CD4-positive, alpha-beta T cell treated with Interleukin-21 for 1 hour (primary cell): Measurements from ENCODE around the gene CISD1.
"Not testable (repeated sequence)": the region's sequence is repeated elsewhere in the genome, so short reads cannot be mapped to it uniquely, and the experiment has no call there.

Source experiments
- DNase-seq: peaks from one replicate; pipeline ENCODE4 v3.0.0-alpha.2; 2020

CISD1 gene

GRCh38 chr10:58268946-58269781 lies at the start of gene CISD1:
CISD1 (plus strand) TSS chr10:58269162; CDS start chr10:58269274, 112 bp downstream.
- peak; percentile 97 for DNase-seq

DNA sequence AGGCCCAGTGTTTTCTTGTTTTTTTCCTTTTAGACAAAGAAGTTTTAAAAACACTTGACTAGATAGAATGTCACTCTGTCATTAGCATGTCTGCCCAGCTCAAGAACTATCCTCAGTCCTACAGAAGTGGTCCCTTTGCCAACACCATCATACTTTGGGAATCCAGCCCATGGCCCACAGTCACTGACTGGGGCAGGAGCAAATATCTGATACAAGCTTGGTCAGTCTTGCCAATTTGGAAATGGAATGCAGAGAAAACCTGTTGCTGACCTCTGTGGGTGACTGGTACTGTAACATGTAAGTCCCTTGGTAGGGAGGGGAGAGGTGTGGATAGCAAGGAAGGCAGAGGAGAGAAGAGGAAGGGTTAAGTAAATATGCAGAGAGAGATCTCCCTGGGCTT lies 49.1 kb upstream of the CISD1 start:
- no peak for DNase-seq

DNA sequence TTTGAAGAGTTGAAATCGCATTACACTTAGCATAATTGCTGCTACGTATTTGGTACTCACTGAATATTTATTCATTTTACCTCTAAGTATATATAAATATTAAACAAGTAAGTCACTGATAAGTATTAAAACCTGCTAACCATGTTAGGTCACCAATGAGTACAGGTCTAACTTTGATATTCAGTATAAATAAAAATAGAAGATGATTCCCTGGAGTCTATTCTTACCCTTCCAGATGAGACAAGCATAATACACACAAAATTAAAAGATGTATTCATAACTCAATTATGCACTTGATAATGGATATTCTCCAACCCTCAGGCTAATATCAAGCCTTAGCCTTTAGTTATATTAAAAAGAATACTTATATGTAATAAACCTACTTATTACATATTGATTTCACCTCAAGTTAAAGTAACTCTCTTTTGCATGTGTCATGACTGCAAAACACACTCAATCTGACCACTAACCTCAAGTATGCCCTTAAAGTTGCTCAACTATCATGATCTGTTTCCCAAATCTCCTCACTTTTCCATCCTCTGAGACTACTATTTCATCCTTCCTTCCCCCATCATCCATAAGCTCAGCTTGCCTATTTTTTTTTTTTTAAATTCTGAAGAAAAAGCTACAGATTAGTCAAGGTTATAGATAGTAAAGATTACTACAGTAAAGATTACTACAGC lies 48.1 kb upstream of the CISD1 start:
- DNase-seq: no peak

- DNase-seq: no peak
These were observed 43.3 kb upstream of the CISD1 start for GRCh38 chr10:58225654-58226053.

DNA sequence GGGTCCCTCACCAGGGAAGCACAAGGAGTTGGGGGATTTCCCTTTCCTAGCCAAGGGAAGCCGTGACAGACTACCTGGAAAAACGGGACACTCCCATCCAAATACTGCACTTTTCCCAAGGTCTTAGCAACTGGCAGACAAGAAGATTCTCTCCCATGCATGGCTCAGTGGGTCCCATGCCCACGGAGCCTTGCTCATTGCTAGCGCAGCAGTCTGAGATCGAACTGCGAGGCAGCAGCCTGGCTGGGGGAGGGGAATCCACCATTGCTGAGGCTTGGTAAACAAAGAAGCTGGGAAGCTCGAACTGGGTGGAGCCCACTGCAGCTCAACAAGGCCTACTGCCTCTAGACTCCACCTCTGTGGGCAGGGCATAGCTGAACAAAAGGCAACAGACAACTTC lies 39.1 kb upstream of the CISD1 start:
- not testable (repeated sequence) for DNase-seq

- no peak for DNase-seq
These were observed 31.7 kb upstream of the CISD1 start for GRCh38 chr10:58237014-58237834.

DNA sequence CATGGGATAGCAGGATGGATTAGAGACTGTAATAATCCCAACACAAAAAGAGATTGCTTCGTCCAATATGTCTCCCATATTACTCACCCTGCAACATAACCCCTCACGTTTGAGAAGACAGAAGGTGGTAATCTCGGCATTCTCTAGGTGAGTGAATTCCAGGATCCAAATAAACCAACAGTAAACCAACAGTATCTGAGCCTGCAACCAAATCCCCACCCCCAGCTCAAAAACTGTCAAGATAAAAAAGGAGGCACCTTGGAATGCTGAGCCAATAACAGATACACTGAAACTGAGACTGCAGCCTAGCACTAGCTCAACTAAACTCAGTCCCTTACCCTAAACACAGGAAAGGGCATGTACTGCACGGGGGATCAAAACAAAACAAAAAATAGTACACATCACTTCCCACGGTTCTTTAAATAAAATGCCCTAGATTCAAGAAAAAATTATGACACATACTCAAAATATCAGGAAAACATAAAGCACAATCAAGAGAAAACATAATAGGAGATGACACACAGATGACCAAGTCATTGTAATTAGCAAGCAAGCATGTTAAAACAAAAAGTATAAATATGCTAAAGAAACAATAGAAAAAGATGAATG lies 29.3 kb upstream of the CISD1 start:
- DNase-seq: no peak

DNA sequence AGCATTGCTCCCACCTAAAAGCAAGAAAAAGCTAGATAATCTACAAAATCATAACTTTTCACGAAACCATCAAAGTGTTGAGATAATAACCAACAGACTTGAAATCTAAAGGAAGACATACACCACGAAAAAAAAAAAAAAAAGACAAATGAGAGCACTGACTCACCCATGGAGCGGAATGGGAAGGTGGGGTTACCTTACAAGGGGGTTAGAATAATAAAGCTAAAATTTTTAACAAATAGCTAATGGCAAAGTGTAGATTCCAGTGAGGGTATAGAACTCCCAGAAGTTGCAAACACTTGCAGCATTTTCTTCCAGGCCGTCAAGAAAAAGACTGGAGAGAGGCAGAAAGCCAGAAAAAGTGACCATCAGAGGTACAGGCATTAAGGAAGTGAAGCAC lies 28.4 kb upstream of the CISD1 start:
- no peak for DNase-seq

GRCh38 chr10:58241346-58241745 lies 27.6 kb upstream of the CISD1 start:
- DNase-seq: no peak

DNA sequence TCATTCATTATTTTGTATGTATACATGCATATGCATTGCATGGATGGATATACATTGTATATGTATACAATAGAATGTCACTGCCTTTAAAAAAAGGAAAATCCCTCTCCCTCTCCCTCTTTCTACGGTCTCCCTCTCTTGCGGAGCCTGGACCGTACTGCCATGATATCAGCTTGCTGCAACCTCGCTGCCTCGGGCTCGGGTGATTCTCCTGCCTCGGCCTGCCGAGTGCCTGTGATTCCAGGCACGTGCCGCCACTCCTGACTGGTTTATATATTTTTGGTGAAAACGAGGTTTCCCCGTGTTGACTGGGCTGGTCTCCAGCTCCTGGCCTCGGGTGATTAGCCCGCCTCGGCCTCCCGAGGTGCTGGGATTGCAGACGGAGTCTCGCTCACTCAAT lies 25.7 kb upstream of the CISD1 start:
- DNase-seq: no peak

GRCh38 chr10:58243801-58244200 lies 25.2 kb upstream of the CISD1 start:
- DNase-seq: not testable (repeated sequence)

DNA sequence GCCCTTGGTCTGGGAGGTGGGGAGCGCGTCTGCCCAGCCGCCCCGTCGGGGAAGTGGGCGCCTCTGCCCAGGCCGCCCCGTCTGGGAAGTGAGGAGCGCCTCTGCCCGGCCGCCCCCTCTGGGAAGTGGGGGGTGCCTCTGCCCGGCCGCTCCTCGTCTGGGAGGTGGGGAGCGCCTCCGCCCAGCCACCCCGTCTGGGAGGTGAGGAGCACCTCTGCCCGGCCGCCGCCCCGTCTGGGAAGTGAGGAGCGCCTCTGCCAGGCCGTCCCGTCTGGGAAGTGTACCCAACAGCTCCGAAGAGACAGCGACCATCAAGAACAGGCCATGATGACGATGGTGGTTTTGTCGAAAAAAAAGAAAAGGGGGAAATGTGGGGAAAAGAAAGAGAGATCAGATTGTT lies 24.7 kb upstream of the CISD1 start:
- not testable (repeated sequence) for DNase-seq

DNA sequence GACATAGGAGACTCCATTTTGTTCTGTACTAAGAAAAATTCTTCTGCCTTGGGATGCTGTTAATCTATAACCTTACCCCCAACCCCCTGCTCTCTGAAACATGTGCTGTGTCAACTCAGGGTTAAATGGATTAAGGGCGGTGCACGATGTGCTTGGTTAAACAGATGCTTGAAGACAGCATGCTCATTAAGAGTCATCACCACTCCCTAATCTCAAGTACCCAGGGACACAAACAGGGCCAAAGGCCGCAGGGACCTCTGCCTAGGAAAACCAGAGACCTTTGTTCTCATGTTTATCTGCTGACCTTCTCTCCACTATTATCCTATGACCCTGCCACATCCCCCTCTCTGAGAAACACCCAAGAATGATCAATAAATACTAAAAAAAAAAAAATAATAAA lies 24.3 kb upstream of the CISD1 start:
- DNase-seq: not testable (repeated sequence)

DNA sequence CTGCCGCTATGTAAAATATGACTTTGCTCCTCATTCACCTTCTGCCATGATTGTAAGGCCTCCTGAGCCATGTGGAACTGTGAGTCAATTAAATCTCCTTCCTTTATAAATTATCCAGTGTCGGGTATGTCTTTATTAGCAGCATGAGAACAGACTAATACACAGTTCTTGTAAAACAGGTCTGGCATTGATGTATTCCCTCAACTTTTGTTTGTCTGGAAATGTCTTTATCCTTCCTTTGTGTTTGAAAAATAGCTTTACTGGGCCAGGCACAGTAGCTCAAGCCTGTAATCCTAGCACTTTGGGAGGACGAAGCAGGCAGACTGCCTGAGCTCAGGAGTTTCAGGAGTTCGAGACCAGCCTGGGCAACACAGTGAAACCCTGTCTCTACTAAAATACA lies 15.8 kb upstream of the CISD1 start:
- DNase-seq: no peak

DNA sequence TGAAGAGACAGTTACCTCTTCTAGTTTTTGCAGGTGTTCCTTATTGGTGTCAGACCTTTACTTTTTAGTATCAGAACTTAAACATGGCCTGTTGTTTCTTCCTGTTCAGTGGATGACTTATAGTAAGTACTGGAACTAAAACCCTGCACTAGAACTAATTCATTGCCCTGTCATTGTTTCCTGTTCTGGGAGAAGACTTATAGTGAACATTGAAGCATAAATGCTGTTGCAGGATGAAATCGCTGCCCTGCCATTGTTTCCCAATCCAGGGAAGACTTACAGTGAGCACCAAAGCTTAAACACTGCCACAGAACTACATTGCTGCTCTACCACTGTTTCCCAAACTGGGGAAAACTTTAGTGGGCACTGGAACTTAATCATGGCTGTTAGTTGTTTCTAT lies 14.3 kb upstream of the CISD1 start:
- DNase-seq: no peak

GRCh38 chr10:58256013-58256780 lies 12.8 kb upstream of the CISD1 start:
- DNase-seq: not testable (repeated sequence)

DNA sequence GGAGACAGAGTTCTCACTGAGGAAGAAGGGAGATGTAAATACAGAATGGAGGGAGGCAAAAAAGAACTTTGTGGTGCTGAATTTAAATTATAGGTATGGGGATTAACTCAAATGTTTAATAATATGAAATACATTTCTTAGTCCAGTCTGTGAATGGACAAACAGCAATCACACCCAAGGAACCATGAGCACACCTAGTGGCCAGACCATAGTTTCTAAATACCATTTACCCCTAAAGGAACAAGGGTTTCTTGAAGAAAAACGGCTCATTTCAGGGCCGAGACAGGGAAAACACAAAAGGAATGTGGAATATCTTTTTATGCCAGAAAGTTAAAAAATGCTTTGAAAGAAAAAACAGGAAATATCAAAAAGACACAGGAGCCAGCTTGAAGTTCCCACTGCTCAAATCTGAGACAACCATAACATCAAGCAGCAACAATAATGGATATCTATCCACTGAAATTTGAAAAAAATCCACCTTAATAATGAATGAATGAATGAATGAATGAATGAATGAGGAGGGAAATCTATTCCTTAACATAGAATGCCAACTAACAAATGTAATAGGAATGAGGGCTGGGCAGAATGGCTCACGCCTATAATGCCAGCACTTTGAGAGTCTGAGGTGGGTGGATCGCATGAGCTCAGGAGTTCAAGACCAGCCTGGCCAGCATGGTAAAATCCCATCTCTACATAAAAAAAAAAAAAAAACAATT lies 9.8 kb upstream of the CISD1 start:
- no peak for DNase-seq

DNA sequence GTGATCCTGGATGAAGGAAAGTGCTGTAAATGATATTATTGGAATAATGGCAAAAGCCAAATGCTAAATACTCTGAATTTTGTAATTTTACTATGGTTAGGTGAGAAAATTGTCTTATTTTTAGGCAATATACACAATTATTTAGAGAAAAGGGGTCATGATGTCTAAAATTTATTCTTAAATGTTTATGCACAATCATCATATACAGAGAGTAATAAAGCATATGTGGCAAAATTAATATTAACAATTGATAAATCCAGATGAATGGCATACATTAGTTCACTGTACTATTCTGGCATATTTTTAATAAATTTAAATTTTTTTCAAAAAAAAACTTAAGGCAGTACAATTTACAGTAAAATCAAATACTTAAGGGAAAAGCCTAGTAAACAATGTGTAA lies 8.6 kb upstream of the CISD1 start:
- DNase-seq: no peak

- DNase-seq: no peak
These were observed 6.2 kb upstream of the CISD1 start for GRCh38 chr10:58262766-58263165.

GRCh38 chr10:58264780-58265179 lies 4.2 kb upstream of the CISD1 start:
- DNase-seq: no peak

GRCh38 chr10:58265249-58265648 lies 3.7 kb upstream of the CISD1 start:
- DNase-seq: no peak
